Activated CD4-positive, alpha-beta T cell treated with anti-CD3 and anti-CD28 coated beads, Interleukin-2, amount 50 U/mL, for 4 hours (primary cell): Measurements from ENCODE around the gene CACNG5.

Experiments used
- DNase-seq, 2 experiments: peaks; one replicate each; pipeline ENCODE4 v3.0.0-alpha.2; 2020

Gene CACNG5, protein sequence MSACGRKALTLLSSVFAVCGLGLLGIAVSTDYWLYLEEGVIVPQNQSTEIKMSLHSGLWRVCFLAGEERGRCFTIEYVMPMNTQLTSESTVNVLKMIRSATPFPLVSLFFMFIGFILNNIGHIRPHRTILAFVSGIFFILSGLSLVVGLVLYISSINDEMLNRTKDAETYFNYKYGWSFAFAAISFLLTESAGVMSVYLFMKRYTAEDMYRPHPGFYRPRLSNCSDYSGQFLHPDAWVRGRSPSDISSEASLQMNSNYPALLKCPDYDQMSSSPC

GRCh38 chr17:66834919-66835454, at the start of gene CACNG5:
Gene CACNG5, plus strand, starts transcription at chr17:66835117. Its CDS starts 42,216 bp downstream, at chr17:66877333.
- no peak for DNase-seq

GRCh38 chr17:66786107-66786506, 48.8 kb upstream of the CACNG5 start:
- no peak for DNase-seq

DNA sequence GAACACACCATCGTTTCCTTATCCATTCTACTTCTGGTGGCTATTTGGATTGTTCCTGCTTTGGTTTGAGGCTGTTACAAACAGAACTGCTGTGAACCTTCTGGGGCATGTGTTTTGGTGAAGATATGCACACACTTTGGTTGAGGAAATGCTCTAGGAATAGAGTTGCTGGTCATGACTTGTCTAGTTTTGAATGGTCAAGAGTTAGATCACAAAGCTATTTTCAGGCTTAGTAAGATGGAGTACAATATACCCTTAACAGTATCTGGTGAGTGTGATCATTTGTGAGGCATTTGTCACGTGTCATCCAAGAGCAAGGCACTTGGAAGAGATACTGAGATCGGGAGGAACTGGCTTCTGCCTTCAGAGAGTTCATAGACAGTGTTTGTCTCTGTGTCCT, 47.0 kb upstream of the CACNG5 start:
- DNase-seq = no peak

GRCh38 chr17:66789093-66789492, 45.8 kb upstream of the CACNG5 start:
- DNase-seq = no peak

- no peak for DNase-seq
Measured at GRCh38 chr17:66789961-66790437, 44.9 kb upstream of the CACNG5 start.

GRCh38 chr17:66790501-66791061, 44.3 kb upstream of the CACNG5 start:
- DNase-seq = no peak

GRCh38 chr17:66791347-66791746, 43.6 kb upstream of the CACNG5 start:
- no peak for DNase-seq

DNA sequence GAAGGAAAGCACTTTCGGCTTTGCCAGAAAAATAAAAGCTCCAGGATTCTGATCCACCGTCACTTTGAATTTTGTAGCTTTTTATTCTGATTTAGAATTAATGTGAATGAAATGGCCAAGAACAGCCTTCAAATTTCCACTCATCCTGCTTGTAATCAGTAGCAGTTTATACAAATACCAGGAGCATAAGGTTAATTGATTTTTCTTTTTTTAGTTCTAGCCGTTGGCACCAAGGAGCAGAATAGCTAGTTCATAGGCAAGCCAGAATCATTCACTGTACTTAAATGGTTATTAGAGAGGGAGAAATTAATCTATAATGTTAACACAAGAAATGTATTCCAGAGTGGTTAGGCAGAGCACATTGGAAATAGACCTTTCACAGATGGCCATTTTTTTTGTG, 41.1 kb upstream of the CACNG5 start:
- DNase-seq = no peak

- DNase-seq = no peak
Measured at GRCh38 chr17:66795486-66795885, 39.4 kb upstream of the CACNG5 start.

- no peak for DNase-seq
Measured at GRCh38 chr17:66799849-66800537, 34.9 kb upstream of the CACNG5 start.

DNA sequence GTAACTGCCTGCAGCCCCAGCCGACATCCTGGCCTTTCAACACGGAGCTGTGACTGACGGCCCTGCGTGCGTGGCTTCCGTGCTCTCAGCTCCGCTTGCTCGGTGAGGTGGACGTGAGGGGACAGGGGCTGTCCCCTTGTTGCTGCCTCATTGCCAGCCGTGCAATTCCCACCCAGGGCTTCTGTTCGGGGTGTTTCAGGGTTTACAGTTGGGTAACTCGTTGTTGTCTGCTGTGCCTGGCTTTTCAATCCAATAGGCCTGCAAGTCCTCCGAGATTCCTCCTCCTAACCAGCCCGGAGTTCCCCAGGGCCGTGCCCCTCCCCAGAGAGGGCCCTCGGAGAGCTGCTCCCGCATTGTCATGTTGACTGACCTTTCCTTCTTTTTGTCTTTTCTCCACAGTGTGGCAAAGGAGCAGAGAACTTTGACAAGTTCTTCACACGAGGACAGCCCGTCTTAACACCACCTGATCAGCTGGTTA, 31.4 kb upstream of the CACNG5 start:
- DNase-seq = no peak

GRCh38 chr17:66805567-66805966, 29.4 kb upstream of the CACNG5 start:
- no peak for DNase-seq

- DNase-seq = no peak
Measured at GRCh38 chr17:66807182-66807581, 27.7 kb upstream of the CACNG5 start.

GRCh38 chr17:66809408-66809807, 25.5 kb upstream of the CACNG5 start:
- no peak for DNase-seq

GRCh38 chr17:66810951-66811682, 23.8 kb upstream of the CACNG5 start:
- DNase-seq = no peak

GRCh38 chr17:66811683-66812054, 23.2 kb upstream of the CACNG5 start:
- no peak for DNase-seq

- no peak for DNase-seq
Measured at GRCh38 chr17:66812571-66812970, 22.3 kb upstream of the CACNG5 start.

GRCh38 chr17:66813296-66813695, 21.6 kb upstream of the CACNG5 start:
- DNase-seq = no peak

GRCh38 chr17:66814026-66814425, 20.9 kb upstream of the CACNG5 start:
- DNase-seq = no peak

- no peak for DNase-seq
Measured at GRCh38 chr17:66814570-66814969, 20.3 kb upstream of the CACNG5 start.

- DNase-seq = no peak
Measured at GRCh38 chr17:66817750-66818149, 17.2 kb upstream of the CACNG5 start.

GRCh38 chr17:66819466-66819865, 15.5 kb upstream of the CACNG5 start:
- no peak for DNase-seq

GRCh38 chr17:66822009-66822408, 12.9 kb upstream of the CACNG5 start:
- DNase-seq = no peak
